ENCODE measurements around the gene IL1RL2. TPM values are rescaled to one million over a fixed set of nuclear protein-coding genes. Genes with fewer than 3 reads are reported as not detected.
A peak's percentile ranks its signal among the peaks of the same experiment; 100 is the strongest.

IL1RL2 gene
- total and polyA plus RNA-seq, 2 of the 8 experiments (the other 6 are each of a cell fraction or from before 2014, with no cell fraction given) = not detected

GRCh38 chr2:102141970-102142828, 44.6 kb upstream of the IL1RL2 start, which contains the start of gene IL1R1:
Gene IL1R1, plus strand, starts transcription at chr2:102142746. Its CDS starts 14,979 bp downstream, at chr2:102157725.
- Histone ChIP-seq H2AFZ (ENCODE audit: low read length) (peak within 1 kb of the TSS; percentile 93), H3K18ac (ENCODE audit: extremely low read depth, low read length) (peak within 1 kb of the TSS; percentile 38; the same call in 1 of the 2 replicates), H2AK5ac (ENCODE audit: low read depth, low read length) (no peak within 1 kb of the TSS), H3K56ac (replicated peaks; ENCODE audit: insufficient read length, low read depth, low read length) (no peak within 1 kb of the TSS), H2BK20ac (ENCODE audit: low read length) (no peak within 1 kb of the TSS), H3K4ac (replicated peaks; ENCODE audit: insufficient read length, low read depth, low read length) (no peak within 1 kb of the TSS), H2BK120ac (replicated peaks; ENCODE audit: low read depth, low read length) (no peak within 1 kb of the TSS), H4K91ac (replicated peaks; ENCODE audit: insufficient read length, low read length) (no peak within 1 kb of the TSS), H3K4me3 (ENCODE audit: extremely low read depth in 1 of 4, insufficient read depth in 2 of 4, low read depth in 3 of 4, low read length in 4 of 4) (peak within 1 kb of the TSS; percentile 32 to 71 (median 59)), H3K9ac (replicated peaks in 1 of 4; ENCODE audit: extremely low read depth in 1 of 4, low read depth in 3 of 4, low read length in 3 of 4) (peak within 1 kb of the TSS in 3 of 4 experiments; percentile 20 to 47 (median 27); a peak in 4 of 7 replicates), H3K79me1 (ENCODE audit: low read depth, low read length) (no peaks in the 10 kb centered on the region), H4K8ac (ENCODE audit: extremely low read depth, insufficient read depth, low read length) (peak within 1 kb of the TSS; percentile 78; the same call in 1 of the 2 replicates), H2BK12ac (ENCODE audit: low read depth, low read length) (0 out of 2 replicates have a peak within 1 kb of the TSS, but pooled peaks have one; percentile 68), H4K20me1 (replicated peaks in 1 of 2; ENCODE audit: control insufficient read depth in 1 of 2, insufficient read depth in 2 of 2, low read length in 2 of 2) (no peaks in the 10 kb centered on the region), H2BK15ac (ENCODE audit: low read length) (peak within 1 kb of the TSS; percentile 97; the same call in 1 of the 2 replicates), H3K36me3 (ENCODE audit: control insufficient read depth in 2 of 4, insufficient read depth in 4 of 4, low read length in 3 of 4) (no peaks in the 10 kb centered on the region), H4K5ac (ENCODE audit: insufficient read length, low read depth, low read length) (no peak within 1 kb of the TSS), H3K4me2 (ENCODE audit: insufficient read depth in 1 of 2, low read depth in 2 of 2, low read length in 2 of 2) (peak within 1 kb of the TSS; percentile 65 to 81), H3K27ac (ENCODE audit: low read depth, low read length) (no peak within 1 kb of the TSS), H3K14ac (ENCODE audit: insufficient read length) (no peak within 1 kb of the TSS), H3K23ac (ENCODE audit: insufficient read length) (peak within 1 kb of the TSS; percentile 73), H3K23me2 (ENCODE audit: low read depth, low read length) (peaks cover 4% of the 10 kb centered on the region), H3K27me3 (replicated peaks in 1 of 4; ENCODE audit: control insufficient read depth in 3 of 4, extremely low read depth in 1 of 4, insufficient read depth in 3 of 4, low read length in 3 of 4) (peaks cover 6 to 37% (median 25%) of the 10 kb centered on the region in 4 experiments), H2BK5ac (ENCODE audit: low read depth, low read length) (no peak within 1 kb of the TSS), H3K79me2 (ENCODE audit: control insufficient read depth in 1 of 2, insufficient read depth in 2 of 2, low read length in 2 of 2) (no peaks in the 10 kb centered on the region), H3K4me1 (replicated peaks in 1 of 4; ENCODE audit: control insufficient read depth in 3 of 4, insufficient read depth in 4 of 4, low read length in 3 of 4) (peaks cover 0 to 8% (median under 1%) of the 10 kb centered on the region in 4 experiments; a peak in 4 of 7 replicates), H3K9me3 (ENCODE audit: insufficient read depth in 2 of 2, low read depth in 1 of 2, low read length in 1 of 2) (peaks cover 3 to 8% of the 10 kb centered on the region in 2 experiments; a peak in 2 of 4 replicates)
- ChIA-PET POLR2A (ENCODE audit: partially characterized antibody) (interaction anchor here (1.0 to 1.4 kb wide), 2 partner anchors 12 to 30 kb away, joined by 3 to 4 read pairs; no protein-coding TSS in a partner anchor), CTCF (ENCODE audit: partially characterized antibody) (interaction anchor here (0.7 to 1.9 kb wide), 11 partner anchors 9 to 122 kb away, joined by 3 to 11 read pairs (median 3); no protein-coding TSS in a partner anchor)
- FAIRE-seq (no peak), DNase-seq (ENCODE audit: low read depth in 1 of 2, low spot score in 2 of 2) (peak in 1 of 2 experiments; percentile 74)
- 8% methylated on average over 65 of the region's 65 CpGs; no CpG with 5 or more reads in 1 of the 2 experiments for WGBS, 2 experiments (ENCODE audit: extremely low coverage in 1 of 2, insufficient coverage in 1 of 2, insufficient read length in 1 of 2, insufficient replicate concordance in 2 of 2, low coverage in 1 of 2, low lambda C conversion rate in 2 of 2, missing lambda C conversion rate in 1 of 2)
- TF ChIP-seq RNF2 (IDR thresholded peaks at IDR 0.05; ENCODE audit: borderline replicate concordance, low read depth, low read length, missing control alignments, poor library complexity, severe bottlenecking) (no peak), ZNF274 (IDR thresholded peaks at IDR 0.05; ENCODE audit: borderline replicate concordance, extremely low read depth, low read length) (no peak)
